ENCODE measurements around the gene SF3B6.
"Not testable (repeated sequence)": the region's sequence is repeated elsewhere in the genome, so short reads cannot be mapped to it uniquely, and the experiment has no call there.

The SF3B6 gene

DNA sequence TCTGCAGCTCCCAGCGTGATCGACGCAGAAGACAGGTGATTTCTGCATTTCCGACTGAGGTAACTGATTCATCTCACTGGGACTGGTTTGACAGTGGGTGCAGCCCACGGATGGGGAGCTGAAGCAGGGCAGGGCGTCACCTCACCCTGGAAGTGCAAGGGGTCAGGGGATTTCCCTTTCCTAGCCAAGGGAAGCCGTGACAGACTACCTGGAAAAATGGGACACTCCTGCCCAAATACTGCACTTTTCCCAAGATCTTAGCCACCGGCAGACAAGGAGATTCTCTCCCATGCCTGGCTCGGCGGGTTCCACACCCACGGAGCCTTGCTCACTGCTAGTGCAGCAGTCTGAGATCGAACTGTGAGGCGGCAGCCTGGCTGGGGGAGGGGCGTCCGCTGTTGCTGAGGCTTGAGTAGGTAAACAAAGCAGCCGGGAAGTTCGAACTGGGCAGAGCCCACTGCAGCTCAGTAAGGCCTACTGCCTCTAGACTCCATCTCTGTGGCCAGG, 19.1 kb upstream of the SF3B6 start:
- in situ Hi-C loops (cut with MboI; ENCODE audit: low sequenced_read_pairs) = not testable (repeated sequence)

DNA sequence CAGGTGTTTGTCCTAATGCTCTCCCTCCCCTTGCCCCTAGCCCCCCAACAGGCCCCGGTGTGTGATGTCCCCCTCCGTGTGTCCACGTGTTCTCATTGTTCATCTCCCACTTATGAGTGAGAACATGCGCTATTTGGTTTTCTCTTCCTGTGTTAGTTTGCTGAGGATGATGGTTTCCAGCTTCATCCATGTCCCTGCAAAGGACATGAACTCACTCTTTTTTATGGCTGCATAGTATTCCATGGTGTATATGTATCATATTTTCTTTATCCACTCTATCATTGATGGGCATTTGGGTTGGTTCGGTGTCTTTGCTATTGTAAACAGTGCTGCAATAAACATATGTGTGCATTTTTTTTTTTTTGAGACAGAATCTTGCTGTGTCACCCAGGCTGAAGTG, 17.1 kb upstream of the SF3B6 start:
- in situ Hi-C loops (cut with MboI; ENCODE audit: low sequenced_read_pairs) = not testable (repeated sequence)

DNA sequence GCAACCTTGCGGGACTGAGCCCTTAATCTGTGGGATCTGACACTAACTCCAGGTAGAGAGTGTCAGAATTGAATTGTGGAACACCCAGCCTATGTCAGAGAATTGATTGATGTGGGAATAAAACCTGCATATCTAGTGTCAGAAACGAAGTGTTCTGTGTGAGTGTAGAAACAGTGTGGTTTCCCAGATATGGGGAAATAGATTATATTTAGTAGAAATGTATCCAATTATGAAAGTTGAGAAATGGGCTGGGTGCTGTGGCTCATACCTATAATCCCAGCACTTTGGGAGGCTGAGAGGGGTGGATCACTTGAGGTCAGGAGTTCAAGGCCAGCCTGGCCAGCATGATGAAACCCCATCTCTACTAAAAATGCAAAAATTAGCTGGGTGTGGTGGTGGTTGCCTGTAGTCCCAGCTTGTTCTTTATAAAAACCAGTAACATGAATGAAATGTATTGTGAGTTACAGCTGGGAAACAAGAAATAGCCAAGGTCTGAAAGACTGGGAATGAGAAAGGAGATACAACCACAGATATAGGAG, 12.8 kb upstream of the SF3B6 start:
- in situ Hi-C loops (cut with MboI; ENCODE audit: low sequenced_read_pairs) = no loop called here

DNA sequence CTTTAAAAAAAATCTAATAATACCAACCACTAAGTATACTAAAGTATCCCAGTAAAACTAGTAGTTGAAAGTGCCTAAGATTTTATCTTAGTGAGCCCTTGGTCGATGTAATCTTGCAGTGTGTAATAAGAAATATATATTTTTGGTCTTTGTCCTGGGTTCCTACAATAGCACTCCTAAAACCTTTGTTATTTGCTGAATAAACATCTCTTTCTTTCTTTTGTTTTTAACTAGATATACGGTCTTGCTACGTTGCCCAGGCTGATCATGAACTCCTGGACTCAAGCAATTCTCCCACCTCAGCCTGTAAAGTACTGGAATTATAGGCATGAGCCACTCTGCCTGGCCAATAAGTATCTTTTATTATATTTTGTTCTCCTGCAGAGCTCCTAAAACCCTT, 10.9 kb upstream of the SF3B6 start:
- in situ Hi-C loops (cut with MboI; ENCODE audit: low sequenced_read_pairs) = no loop called here

DNA sequence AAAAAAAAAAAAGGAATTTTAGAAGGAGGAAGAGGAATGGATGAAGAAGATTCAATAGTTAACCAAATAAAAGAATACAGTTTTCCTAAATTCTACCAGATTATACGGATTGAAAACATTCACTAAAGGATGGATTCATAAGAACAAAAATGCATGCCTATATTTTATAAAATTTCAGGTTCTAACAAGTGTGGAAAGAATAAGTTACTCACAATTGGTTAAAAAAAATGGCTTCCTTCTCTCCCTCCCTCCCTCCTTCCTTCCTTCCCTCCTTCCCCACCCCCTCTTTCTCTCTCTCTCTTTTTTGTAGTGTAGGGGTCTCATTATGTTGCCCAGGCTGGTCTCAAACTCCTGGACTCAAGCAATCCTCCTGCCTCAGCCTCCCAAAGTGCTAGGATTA, 10.1 kb upstream of the SF3B6 start:
- in situ Hi-C loops (cut with MboI; ENCODE audit: low sequenced_read_pairs) = no loop called here

DNA sequence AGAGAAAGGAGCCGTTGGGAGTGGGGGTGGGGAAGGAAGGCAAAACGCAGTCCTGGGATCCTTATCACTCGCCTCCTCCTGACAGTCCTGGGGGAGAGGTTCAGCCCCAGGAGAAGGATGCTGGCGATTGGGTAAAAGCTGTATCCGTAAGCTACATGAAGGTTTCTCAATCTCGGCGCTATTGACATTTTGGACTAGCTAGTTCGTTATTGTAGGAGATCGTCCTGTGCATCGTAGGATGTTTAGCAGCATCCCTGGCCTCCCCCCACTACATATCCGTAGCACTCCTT, 9.0 kb upstream of the SF3B6 start:
- in situ Hi-C loops (cut with MboI; ENCODE audit: low sequenced_read_pairs) = no loop called here

DNA sequence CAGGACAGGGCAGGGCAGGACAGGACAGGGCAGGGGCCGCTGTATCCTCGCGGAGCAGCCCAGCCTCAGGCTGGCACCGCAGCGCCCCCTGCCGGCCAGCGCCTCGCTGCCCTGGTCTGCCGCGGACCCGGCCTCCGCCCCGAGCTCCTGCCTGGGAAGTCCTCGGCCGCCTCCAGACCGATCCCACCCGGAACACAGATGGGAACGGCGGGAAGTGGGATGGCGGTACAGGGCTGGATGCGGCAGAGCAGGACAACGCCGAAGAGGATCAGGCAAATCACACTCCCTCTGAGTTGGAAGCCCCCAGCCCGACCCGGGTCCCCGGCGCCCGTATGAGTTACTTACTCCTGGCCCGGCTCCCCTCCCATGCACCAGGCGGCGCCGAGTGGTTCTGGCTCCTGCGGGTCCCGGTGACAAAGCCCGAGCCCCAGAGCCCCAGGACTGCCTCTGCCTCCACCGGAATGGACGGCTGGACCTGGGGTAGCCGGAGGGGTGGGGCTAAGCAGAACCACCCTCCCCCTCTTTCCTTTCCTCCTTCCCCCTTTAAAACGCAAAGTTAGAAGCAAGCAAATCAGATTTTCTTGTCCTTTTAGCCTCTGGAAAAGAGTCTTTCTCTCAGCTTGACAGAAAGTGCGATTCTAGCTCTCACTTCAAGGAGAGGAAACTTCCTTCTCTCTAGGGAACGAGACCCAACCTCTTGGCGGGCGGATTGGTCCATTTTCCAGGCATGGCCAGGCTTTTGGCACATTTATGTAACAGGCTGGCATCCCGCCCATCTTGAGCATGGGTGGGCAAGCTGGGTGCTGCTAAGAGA, 8.5 kb upstream of the SF3B6 start, which contains the start of gene TP53I3:
TP53I3 (minus strand) TSS at position 449 of the 814 bp plus-strand sequence. CDS start 508 bp downstream, outside the sequence.
- in situ Hi-C loops (cut with MboI; ENCODE audit: low sequenced_read_pairs) = no loop called here

DNA sequence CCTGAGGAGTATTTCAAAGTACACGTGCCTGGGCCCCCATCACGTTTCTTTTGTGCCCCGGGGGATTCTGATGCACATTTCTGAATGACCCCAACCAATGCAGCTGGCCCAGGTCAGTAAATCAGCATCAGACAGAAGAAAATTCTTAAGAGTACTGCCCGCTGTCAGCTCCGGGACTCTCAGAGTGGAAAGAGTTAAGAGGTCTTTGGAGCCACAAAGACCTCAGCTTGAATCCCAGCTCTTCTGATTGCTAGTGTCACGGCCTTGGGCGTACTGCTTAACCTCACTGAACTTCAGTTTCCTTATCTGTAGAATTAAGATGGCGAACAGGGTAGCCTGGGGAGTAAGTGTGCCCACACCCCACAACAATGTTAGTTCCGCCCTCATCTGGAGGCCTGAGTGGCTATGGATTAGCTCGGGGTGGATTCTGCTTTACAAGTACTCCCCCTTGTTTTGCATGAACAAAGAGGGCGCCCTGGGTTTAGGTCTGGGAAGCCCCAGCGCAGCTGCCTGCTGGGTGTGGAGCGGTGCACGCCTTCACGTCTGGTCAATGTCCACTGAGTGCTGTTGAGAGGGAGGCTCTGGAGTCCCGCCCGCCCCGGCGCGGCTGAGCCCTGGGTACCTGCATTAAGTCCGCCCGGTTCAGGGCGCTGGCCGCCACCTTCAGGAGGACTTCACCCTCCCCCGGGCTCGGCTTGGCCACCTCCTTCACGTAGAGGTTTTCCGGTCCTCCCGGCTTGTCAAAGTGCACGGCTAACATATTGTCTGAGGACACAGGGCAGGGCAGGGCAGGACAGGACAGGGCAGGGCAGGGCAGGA, 7.7 kb upstream of the SF3B6 start:
- in situ Hi-C loops (cut with MboI; ENCODE audit: low sequenced_read_pairs) = no loop called here

DNA sequence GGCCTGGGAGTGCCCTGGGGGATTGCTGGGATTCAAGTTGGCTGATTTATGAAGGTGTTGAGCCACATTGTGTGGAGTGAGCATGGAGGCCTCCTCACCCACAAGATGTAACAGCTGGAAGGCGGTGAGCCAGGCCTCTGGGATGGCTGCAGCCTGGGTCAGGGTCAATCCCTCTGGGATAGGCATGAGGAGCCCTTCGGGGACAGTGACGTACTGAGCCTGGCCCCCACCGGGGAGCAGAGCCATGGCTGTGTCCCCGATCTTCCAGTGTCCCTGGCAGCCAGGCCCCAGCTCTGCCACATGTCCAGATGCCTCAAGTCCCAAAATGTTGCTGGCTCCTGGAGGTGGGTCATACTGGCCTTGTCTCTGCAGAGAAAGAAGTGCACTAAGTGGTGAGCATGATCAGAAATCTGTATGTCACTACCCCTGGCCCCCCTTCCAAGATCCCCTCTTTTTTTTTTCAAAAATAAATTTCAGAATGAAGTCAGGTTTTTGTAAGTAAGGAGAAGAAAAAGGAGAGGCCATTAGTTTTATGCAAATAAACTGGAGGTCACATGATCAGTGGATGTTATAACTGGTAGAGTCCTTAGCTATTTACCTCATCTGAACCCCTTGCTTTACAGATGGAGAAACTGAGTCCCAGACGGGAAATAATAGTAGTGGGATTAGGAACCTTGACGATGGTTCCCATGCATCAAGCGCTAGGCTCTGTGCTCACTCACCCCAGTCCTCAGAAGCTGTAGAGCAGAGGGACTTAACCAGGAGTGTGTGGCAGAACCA, 6.9 kb upstream of the SF3B6 start:
- in situ Hi-C loops (cut with MboI; ENCODE audit: low sequenced_read_pairs) = no loop called here

DNA sequence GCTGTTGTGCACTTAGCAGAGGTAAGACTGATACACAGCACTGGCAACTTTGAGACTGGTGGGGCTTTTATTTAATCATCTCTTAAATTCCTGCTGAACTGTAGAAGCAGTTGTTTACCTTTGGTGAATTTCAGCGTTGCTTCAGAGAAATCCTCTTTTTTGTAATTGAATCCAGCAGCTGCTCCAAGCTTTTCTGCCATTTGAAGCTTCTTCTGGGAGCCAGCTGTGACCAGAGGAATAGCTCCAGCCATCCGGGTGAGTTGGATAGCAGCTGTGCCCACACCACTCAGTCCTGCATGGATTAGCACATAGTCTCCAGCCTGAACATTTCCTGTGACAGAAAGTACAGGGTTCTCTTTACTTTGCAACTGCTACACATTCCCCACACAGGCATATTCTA, 4.6 kb upstream of the SF3B6 start:
- in situ Hi-C loops (cut with MboI; ENCODE audit: low sequenced_read_pairs) = no loop called here

DNA sequence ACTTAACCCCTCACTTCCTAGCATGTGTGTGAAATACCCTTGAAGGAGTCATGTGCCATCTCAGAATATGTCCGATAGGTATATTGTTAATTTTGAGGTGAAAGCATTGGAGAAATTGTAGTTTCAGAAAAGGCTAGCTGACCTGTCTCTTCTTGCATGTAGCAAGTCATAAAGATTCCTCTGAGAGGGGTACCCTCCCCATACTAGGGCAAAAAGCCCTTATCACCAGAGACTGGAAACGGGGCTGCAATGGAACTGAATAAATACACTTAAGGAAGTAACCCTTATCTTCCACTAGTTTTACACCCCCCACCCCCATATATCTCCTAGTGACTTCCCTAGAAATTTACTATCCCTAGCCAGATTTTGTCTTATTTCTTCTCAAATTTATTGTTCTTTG, 1.8 kb upstream of the SF3B6 start:
- in situ Hi-C loops (cut with MboI; ENCODE audit: low sequenced_read_pairs) = no loop called here

DNA sequence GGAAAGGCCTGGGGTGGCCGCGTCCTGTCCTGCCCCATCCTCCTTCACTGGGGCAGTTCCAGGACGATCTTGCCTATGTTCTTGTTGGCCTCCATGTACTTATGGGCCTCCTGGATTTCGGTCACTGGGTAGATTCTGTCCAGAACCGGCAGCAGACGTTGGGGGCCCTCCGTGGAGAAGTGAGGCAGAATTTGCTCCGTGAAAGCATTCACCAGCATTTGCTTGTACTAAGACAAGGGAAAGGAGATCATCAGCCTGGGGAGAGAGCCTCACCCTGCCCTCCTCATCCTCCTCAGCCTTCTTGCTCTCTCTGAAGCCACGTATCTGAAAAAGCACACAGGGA, 1.4 kb upstream of the SF3B6 start:
- in situ Hi-C loops (cut with MboI; ENCODE audit: low sequenced_read_pairs) = no loop called here

DNA sequence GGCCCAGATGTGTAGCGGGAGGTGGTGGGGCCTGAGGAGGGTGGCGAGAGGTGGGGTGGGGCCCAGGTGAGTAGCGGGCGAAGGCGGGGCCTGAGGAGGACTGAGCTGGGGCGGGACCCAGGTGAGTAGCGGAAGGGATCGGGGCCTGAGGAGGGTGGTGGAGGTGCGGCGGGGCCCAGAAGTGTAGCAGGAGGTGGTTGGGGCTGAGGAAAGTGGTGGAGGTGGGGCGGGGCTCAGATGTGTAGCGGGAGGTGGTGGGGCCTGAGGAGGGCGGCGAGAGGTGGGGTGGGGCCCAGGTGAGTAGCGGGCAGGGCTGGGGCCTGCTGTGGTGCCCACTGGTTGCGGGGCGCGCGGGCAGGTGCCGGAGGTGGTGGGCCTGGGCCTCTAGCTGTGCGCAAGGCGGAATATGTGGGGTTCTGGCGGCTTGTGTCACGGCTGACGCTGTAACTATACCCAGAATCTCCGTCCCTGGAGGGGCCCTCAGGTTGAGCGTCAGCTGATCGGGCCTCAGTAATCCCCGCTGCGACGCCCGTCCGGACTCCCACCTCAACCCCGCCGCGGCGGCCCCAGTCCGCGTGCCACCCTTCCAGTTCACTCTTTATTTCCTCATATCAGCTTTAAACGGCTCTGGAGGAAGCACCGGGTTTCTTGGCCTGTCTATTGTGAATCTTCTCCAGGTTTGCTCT, 866 bp upstream of the SF3B6 start:
- in situ Hi-C loops (cut with MboI; ENCODE audit: low sequenced_read_pairs) = no loop called here

DNA sequence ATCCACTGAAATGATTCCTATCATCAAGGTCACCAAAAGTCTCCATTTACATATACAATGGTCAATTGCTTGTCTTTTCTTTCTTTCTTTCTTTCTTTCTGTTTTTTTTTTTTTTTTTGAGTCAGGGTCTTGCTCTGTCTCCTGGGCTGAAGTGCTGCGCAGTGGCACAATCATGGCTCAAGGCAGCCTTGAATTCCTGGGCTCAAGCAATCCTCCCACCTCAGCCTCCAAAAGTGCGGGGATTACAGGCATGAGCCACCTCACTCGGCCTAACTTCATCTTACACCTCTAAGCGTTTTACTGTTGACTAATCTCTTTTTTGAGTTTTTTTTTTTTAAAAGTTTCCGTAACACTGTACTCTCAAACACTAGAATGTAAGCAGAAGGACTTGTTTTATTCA, 867 bp downstream of the SF3B6 start:
- in situ Hi-C loops (cut with MboI; ENCODE audit: low sequenced_read_pairs) = no loop called here

DNA sequence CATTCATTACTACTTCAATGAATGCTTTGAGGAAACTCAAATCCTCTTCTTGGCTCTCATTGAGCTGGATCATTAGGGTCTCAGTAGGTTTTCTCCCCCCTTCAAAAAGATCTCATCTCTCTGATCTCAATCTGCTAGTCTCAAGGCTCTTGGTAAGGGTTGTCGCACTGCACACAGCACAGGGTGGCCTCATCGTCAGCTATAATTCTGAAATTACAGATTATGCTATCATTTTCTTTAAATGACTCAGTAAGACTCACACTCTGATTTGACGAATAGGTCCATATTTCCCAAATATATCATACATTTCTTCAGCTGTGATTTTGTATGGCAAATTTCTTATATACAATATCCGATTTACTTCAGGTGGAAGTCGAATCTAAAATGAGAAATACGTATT, 2.3 kb downstream of the SF3B6 start:
- in situ Hi-C loops (cut with MboI; ENCODE audit: low sequenced_read_pairs) = no loop called here

DNA sequence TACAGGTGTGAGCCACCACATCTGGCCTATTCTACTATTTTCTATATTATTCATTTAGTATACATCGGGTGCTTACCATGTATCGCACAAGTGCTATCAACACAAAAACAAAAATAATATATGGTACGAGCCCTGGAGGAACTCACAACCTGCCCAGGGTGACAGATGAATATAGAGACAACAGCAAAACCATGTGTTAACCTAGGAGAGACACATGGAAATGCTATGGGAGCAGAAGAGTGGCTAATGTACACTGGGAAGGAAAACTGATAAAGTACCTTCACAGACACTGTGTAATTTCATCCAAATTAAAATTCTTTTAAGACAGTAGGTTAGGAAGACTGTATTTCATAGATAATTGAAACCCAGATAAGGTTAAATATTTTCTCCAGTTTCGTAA, 3.9 kb downstream of the SF3B6 start:
- in situ Hi-C loops (cut with MboI; ENCODE audit: low sequenced_read_pairs) = no loop called here

DNA sequence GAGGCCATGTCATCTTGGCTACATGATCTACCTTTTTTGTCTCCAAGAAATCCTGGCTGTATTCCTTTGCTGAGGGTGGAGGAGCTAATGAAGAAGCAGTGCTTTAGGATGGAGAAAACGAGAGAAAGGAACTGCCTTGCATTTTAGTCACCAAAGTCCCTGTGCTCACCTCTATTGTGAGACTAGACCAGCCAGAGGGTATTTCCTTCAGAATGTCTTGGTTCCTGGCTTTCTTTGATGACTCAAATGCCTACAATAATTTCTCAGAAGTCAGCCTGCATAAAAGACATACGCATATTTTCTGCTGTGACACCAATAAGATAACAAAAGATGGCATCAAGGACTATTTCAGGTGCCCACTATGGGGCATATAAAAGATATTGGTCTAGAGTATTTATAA, 10.8 kb downstream of the SF3B6 start:
- in situ Hi-C loops (cut with MboI; ENCODE audit: low sequenced_read_pairs) = no loop called here

DNA sequence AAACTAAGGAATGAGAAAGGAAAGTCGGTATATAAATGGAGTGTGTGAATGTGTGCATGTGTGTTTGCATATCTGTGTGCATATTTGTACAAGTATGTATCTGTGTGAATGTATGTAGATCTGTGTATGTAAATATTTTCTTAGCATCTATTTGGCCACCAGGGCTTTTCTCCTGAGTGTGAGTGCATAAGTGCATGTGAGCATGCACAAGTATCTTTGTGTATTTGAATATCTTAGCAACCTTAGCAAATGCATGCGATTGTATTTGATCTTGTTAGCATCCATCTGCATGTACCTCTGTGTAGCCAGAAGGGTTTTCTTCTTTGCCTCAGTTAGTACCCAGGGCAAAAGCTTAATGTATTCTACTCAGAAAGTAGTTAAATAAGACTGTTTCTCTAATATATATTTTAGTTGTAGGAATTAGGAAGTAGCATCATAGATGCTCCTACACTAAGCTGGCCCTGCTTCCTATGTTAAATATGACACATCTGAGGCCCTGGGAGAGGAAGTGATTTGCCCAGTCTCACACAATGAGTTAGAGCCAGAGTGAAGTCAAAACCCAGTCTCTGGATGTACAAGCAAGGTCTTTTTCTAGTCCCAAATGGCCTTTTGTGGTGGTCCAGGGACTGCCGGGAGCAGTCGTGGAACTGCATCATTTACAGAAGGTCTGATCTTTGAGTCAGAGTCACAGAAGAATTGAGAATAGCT, 17.4 kb downstream of the SF3B6 start:
- in situ Hi-C loops (cut with MboI; ENCODE audit: low sequenced_read_pairs) = no loop called here

DNA sequence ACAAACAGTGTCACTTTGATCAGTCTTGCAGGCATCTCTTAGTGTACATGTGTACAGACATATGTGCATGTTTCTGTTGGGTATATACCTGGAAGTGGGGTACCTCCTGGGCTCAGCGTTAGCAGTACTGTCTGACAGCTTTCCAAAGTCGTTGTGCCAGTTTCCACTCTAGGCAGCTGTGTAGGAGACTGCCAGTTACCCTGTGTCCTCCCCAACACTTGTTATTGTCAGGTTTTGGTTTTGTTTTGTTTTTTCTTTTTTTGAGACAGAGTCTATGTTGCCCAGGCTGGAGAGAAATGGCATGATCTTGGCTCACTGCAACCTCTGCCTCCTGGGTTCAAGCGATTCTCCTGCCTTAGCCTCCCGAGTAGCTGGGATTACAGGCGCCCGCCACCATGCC, 20.4 kb downstream of the SF3B6 start:
- in situ Hi-C loops (cut with MboI; ENCODE audit: low sequenced_read_pairs) = no loop called here

DNA sequence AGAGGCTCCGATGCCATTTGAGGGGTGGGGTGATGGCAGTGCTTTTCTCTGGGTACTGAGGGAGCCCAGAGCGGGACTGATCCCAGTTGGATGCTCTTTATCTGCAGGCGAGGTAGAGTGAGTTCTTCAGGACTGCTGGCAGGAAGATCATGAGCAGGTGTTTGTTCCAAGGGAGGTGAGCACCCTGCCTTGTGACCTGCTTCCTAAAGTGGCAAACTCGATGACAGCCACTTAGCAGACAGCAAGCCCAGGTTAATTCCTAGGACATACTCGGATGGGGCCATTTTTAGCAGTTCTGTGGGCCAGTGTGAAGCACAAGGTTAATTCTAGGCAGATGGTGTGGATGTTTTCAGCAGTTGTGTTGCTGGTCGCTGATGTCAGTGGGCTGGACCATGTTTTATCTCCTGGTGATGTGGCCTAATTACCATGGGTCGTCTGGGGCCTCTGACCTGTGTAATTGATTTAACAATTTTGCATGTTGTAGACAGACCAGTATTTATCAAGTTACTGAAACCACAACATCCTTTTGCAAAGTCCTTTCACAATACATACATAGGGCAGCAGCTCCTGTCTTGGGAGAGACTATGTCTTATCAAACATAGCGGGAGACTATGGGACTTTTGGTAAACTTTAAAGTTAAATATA, 21.6 kb downstream of the SF3B6 start:
- in situ Hi-C loops (cut with MboI; ENCODE audit: low sequenced_read_pairs) = no loop called here
